H1 (cell line): ENCODE results near the gene CDC7. TPM values are rescaled to one million over a fixed set of nuclear protein-coding genes. Genes with fewer than 3 reads are reported as not detected.

Source experiments
- CTCF ChIA-PET: fragments of 300-600 bp; sonication (Branson Sonifier 250); formaldehyde crosslinking; loops from one replicate; lab custom pipeline; 2021; ENCODE audit not compliant: partially characterized antibody; lab: Charles Lee
- POLR2A ChIA-PET: fragments of 300-600 bp; sonication (Branson Sonifier 250); formaldehyde crosslinking; loops from one replicate; lab custom pipeline; 2021; ENCODE audit warnings: inconsistent platforms; ENCODE audit not compliant: partially characterized antibody; lab: Charles Lee
- DNase-seq, 2 experiments: peaks; one replicate each; pipeline versions ENCODE4 v3.0.0 to v3.0.0-alpha.2; 2010 to 2022; ENCODE audit warnings: low spot score in 2 of 2, low read depth in 1 of 2, mixed read lengths in 1 of 2
- FAIRE-seq: peaks from 2 replicates; lab custom pipeline; 2011; peaks lifted over from hg19 to GRCh38; lab: Jason Lieb, UNC
- H2AFZ ChIP-seq: 2 replicates; pipeline ENCODE4 v1.8.1; 2012; ENCODE audit warnings: low read length, inconsistent platforms
- H2AK5ac ChIP-seq: 2 replicates; pipeline ENCODE4 v1.6.1; 2013; ENCODE audit warnings: low read depth, low read length
- H2BK120ac ChIP-seq: replicated peaks from 2 replicates; pipeline ENCODE3; 2013; ENCODE audit warnings: low read depth, low read length, inconsistent platforms
- H2BK12ac ChIP-seq: 2 replicates; pipeline ENCODE4 v1.6.1; 2013; ENCODE audit warnings: low read depth, low read length
- H2BK15ac ChIP-seq: 2 replicates; pipeline ENCODE4 v1.6.1; 2013; ENCODE audit warnings: low read length
- H2BK20ac ChIP-seq: 2 replicates; pipeline ENCODE4 v1.6.1; 2013; ENCODE audit warnings: low read length
- H2BK5ac ChIP-seq: 2 replicates; pipeline ENCODE4 v1.6.1; 2013; ENCODE audit warnings: low read depth, low read length
- H3K14ac ChIP-seq: 2 replicates; pipeline ENCODE4 v1.6.1; 2013; ENCODE audit warnings: inconsistent platforms; ENCODE audit not compliant: insufficient read length
- H3K18ac ChIP-seq: 2 replicates; pipeline ENCODE4 v1.6.1; 2013; ENCODE audit warnings: low read length; ENCODE audit errors: extremely low read depth
- H3K23ac ChIP-seq: 2 replicates; pipeline ENCODE4 v1.6.1; 2013; ENCODE audit warnings: inconsistent platforms; ENCODE audit not compliant: insufficient read length
- H3K23me2 ChIP-seq: 2 replicates; pipeline ENCODE4 v1.6.1; 2013; ENCODE audit warnings: low read depth, low read length
- H3K27ac ChIP-seq: 2 replicates; pipeline ENCODE4 v1.6.1; 2011; ENCODE audit warnings: low read depth, low read length, inconsistent platforms
- H3K27me3 ChIP-seq, 4 experiments: replicated peaks in 1 of 4; 1 replicate in 1 of 4; 2 replicates in 3 of 4; pipeline versions ENCODE4 v1.6.1 to v1.8.1; 2011 to 2013; ENCODE audit warnings: low read length in 3 of 4, mild to moderate bottlenecking in 3 of 4, inconsistent platforms in 2 of 4, mixed read lengths in 2 of 4, moderate library complexity in 1 of 4; ENCODE audit not compliant: control insufficient read depth in 3 of 4, insufficient read depth in 3 of 4; ENCODE audit errors: extremely low read depth in 1 of 4
- H3K36me3 ChIP-seq, 4 experiments: 2 replicates each; pipeline versions ENCODE4 v1.6.1 to v1.8.1; 2011 to 2013; ENCODE audit warnings: mild to moderate bottlenecking in 4 of 4, low read length in 3 of 4, moderate library complexity in 2 of 4, control low read depth in 1 of 4, inconsistent platforms in 1 of 4; ENCODE audit not compliant: insufficient read depth in 4 of 4, control insufficient read depth in 2 of 4
- H3K4ac ChIP-seq: replicated peaks from 2 replicates; pipeline ENCODE3; 2013; ENCODE audit warnings: low read length, low read depth, mixed read lengths, inconsistent platforms; ENCODE audit not compliant: insufficient read length
- H3K4me1 ChIP-seq, 4 experiments: replicated peaks in 1 of 4; 1 replicate in 1 of 4; 2 replicates in 3 of 4; pipeline versions ENCODE4 v1.6.1 to v1.8.1; 2011 to 2013; ENCODE audit warnings: low read length in 3 of 4, inconsistent platforms in 2 of 4, mixed read lengths in 1 of 4; ENCODE audit not compliant: insufficient read depth in 4 of 4, control insufficient read depth in 3 of 4
- H3K4me2 ChIP-seq, 2 experiments: 2 replicates each; pipeline versions ENCODE4 v1.6.1 to v1.8.1; 2011 to 2013; ENCODE audit warnings: low read depth in 2 of 2, low read length in 2 of 2, control low read depth in 1 of 2, inconsistent platforms in 1 of 2, mild to moderate bottlenecking in 1 of 2; ENCODE audit not compliant: insufficient read depth in 1 of 2
- H3K4me3 ChIP-seq, 4 experiments: fragments of 200-600, 300-600 bp in 1 of 4; sonication (generic), shearing (Covaris generic), sonication (Bioruptor Twin) in 1 of 4; 2 replicates each; pipeline versions ENCODE4 v1.5.1 to v1.8.1; 2011 to 2016; ENCODE audit warnings: low read length in 4 of 4, low read depth in 3 of 4, control low read depth in 2 of 4, inconsistent platforms in 2 of 4, mild to moderate bottlenecking in 2 of 4, mixed read lengths in 1 of 4, moderate library complexity in 1 of 4; ENCODE audit not compliant: insufficient read depth in 2 of 4; ENCODE audit errors: extremely low read depth in 1 of 4
- H3K56ac ChIP-seq: replicated peaks from 2 replicates; pipeline ENCODE3; 2013; ENCODE audit warnings: low read depth, mild to moderate bottlenecking, mixed read lengths, low read length, inconsistent platforms; ENCODE audit not compliant: insufficient read length
- H3K79me1 ChIP-seq: 2 replicates; pipeline ENCODE4 v1.6.1; 2013; ENCODE audit warnings: low read depth, low read length, control low read depth
- H3K79me2 ChIP-seq, 2 experiments: 2 replicates each; pipeline versions ENCODE4 v1.6.1 to v1.8.1; 2012 to 2013; ENCODE audit warnings: low read length in 2 of 2, mild to moderate bottlenecking in 2 of 2, inconsistent platforms in 1 of 2; ENCODE audit not compliant: insufficient read depth in 2 of 2, control insufficient read depth in 1 of 2
- H3K9ac ChIP-seq, 4 experiments: replicated peaks in 1 of 4; 1 replicate in 1 of 4; 2 replicates in 3 of 4; pipeline versions ENCODE4 v1.6.1 to v1.8.1; 2011 to 2013; ENCODE audit warnings: low read depth in 3 of 4, low read length in 3 of 4, control low read depth in 2 of 4, mild to moderate bottlenecking in 2 of 4, moderate library complexity in 2 of 4, inconsistent platforms in 1 of 4; ENCODE audit errors: extremely low read depth in 1 of 4
- H3K9me3 ChIP-seq, 2 experiments: 2 replicates each; pipeline versions ENCODE4 v1.6.1 to v1.8.1; 2012 to 2013; ENCODE audit warnings: mild to moderate bottlenecking in 2 of 2, moderate library complexity in 2 of 2, control low read depth in 1 of 2, inconsistent platforms in 1 of 2, low read depth in 1 of 2, low read length in 1 of 2, mixed read lengths in 1 of 2; ENCODE audit not compliant: insufficient read depth in 2 of 2
- H4K20me1 ChIP-seq, 2 experiments: replicated peaks in 1 of 2; 2 replicates each; pipeline versions ENCODE3 to v1.8.1; 2011 to 2013; ENCODE audit warnings: inconsistent platforms in 2 of 2, low read length in 2 of 2, mild to moderate bottlenecking in 1 of 2; ENCODE audit not compliant: insufficient read depth in 2 of 2, control insufficient read depth in 1 of 2
- H4K5ac ChIP-seq: 2 replicates; pipeline ENCODE4 v1.6.1; 2013; ENCODE audit warnings: low read length, low read depth, mixed read lengths, inconsistent platforms; ENCODE audit not compliant: insufficient read length
- H4K8ac ChIP-seq: 2 replicates; pipeline ENCODE4 v1.8.0; 2013; ENCODE audit warnings: mild to moderate bottlenecking, moderate library complexity, low read length, inconsistent platforms; ENCODE audit not compliant: insufficient read depth; ENCODE audit errors: extremely low read depth
- H4K91ac ChIP-seq: replicated peaks from 2 replicates; pipeline ENCODE3; 2013; ENCODE audit warnings: low read length, mixed read lengths, inconsistent platforms; ENCODE audit not compliant: insufficient read length
- CBX5 ChIP-seq: fragments of 300-800, 300-1000 bp; sonication (generic); IDR thresholded peaks from 2 replicates; pipeline ENCODE4 v1.7.1; 2016; ENCODE audit warnings: antibody characterized with exemption, low read length, low read depth
- JUN ChIP-seq: IDR thresholded peaks from 2 replicates; pipeline ENCODE4 v1.6.1; 2011; ENCODE audit warnings: low read depth, mild to moderate bottlenecking, improper control_type of control experiment, low read length
- PHF8 ChIP-seq: fragments of 200-600 bp; sonication (generic); conservative IDR thresholded peaks from 2 replicates; pipeline ENCODE4 v1.7.1; 2012; ENCODE audit warnings: low read depth, mild to moderate bottlenecking, inconsistent platforms, low read length, moderate library complexity
- RFX5 ChIP-seq: IDR thresholded peaks from 2 replicates; pipeline ENCODE4 v1.6.1; 2011; ENCODE audit warnings: low read depth, low read length, improper control_type of control experiment, borderline replicate concordance
- SAP30 ChIP-seq: fragments of 300-600 bp; sonication (generic); IDR thresholded peaks from 2 replicates; pipeline ENCODE4 v1.7.1; 2012; ENCODE audit warnings: low read length, moderate library complexity, mild to moderate bottlenecking, inconsistent platforms; ENCODE audit not compliant: insufficient read depth, insufficient replicate concordance
- WGBS, 2 experiments: shearing (Covaris generic) in 1 of 2; methylation state at CpG; one replicate each; pipeline versions ENCODE4 v1.1.6 to v1.1.7; 2013 to 2015; ENCODE audit warnings: low lambda C conversion rate in 2 of 2, mixed read lengths in 2 of 2, inconsistent platforms in 1 of 2, low coverage in 1 of 2, missing lambda C conversion rate in 1 of 2; ENCODE audit not compliant: insufficient replicate concordance in 2 of 2, insufficient coverage in 1 of 2, insufficient read length in 1 of 2; ENCODE audit errors: extremely low coverage in 1 of 2, missing lambda C conversion rate in 1 of 2; 5-methylcytosine and 5-hydroxymethylcytosine counted together
- polyA plus RNA-seq, 7 experiments: library from polyadenylated mRNA; depleted of rRNA in 3 of 7; stranded (reverse) in 5 of 7; unstranded in 2 of 7; fragments of >200 nt in 5 of 7; fragments of 200-250 nt in 2 of 7; gene quantifications; 1 replicate in 5 of 7; 2 replicates in 1 of 7; 4 replicates in 1 of 7; pipeline versions ENCODE4 v1.2.1 to v1.2.3, GENCODE V29; 2011 to 2013; ENCODE audit warnings: missing spikeins in 2 of 7, mixed read lengths in 2 of 7
- total RNA-seq: library from RNA; stranded (reverse); fragmentation: NEBNext Ultra II Directional; extraction: Animal tissue kit (Norgen Biotek cat#: 25700); gene quantifications from 2 replicates; pipeline ENCODE4 v1.2.1, GENCODE V29; 2021
- TF ChIP-seq, protein P1 (sequence below), 3 experiments: IDR thresholded peaks; 1 replicate in 2 of 3; 2 replicates in 1 of 3; pipeline versions ENCODE4 v1.5.1 to v1.6.1; 2011; ENCODE audit warnings: low read length in 3 of 3, mild to moderate bottlenecking in 3 of 3, inconsistent platforms in 2 of 3, low read depth in 1 of 3, moderate library complexity in 1 of 3; ENCODE audit not compliant: insufficient read depth in 1 of 3; ENCODE audit errors: control extremely low read depth in 1 of 3
- TF ChIP-seq, protein P2 (sequence below): IDR thresholded peaks from 2 replicates; pipeline ENCODE4 v1.6.1; 2012; ENCODE audit warnings: low read length, inconsistent platforms

CDC7 gene
- total and polyA plus RNA-seq, 2 of the 8 experiments (the other 6 are each of a cell fraction or from before 2014, with no cell fraction given), result 12.2 to 34.4 TPM

DNA sequence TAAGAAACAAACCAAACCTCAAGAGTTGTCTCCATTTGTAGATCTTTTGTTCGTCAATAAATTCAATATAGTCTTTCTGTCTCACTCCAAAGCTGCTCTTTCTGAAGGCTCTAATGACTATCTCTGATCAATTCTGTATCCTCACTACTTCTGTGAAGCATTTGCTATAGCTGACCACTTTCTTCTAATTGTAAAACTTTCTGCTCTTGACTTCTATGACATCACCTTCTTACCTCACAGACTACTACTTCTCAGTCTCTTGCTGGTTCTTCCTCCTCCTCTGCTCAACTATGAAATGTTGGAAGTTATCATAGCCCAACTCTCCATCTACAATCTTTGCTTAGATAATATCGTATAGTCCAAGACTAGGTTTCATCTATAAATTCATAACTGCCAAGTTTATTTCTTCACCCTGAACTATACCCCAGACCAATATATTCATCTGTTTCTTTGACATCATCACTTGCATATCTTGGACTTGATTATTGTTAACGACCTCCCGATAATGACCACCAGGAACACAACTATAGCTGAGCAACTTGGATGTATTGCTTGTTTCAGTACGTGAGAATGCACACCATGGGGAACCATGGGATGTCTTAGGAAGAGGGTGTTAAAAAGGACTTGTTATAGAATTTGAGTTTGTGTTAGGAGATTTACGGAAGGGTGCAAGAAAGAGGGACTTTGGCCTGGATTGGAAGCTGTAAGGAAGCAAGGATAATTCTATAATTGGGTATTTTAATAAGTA, 2.0 kb upstream of the CDC7 start:
- no peaks in the 10 kb centered on the region for H4K20me1 ChIP-seq
- no peak overlapping the region for H2BK20ac ChIP-seq
- H2BK15ac ChIP-seq, result no peak overlapping the region
- no peak overlapping the region for H4K91ac ChIP-seq
- H3K18ac ChIP-seq, result no peak overlapping the region
- no peaks in the 10 kb centered on the region for H3K79me1 ChIP-seq
- no peaks in the 10 kb centered on the region for H3K9me3 ChIP-seq
- no peak overlapping the region for H3K56ac ChIP-seq
- H3K9ac ChIP-seq, result no peak overlapping the region
- H2AK5ac ChIP-seq, result no peak overlapping the region
- H3K4me3 ChIP-seq, result no peak overlapping the region
- no peak overlapping the region for H2BK120ac ChIP-seq
- H3K4me2 ChIP-seq, result no peak overlapping the region
- ChIA-PET POLR2A (interaction anchor here (0.8 to 3.9 kb wide), 3 partner anchors 9 to 423 kb away, joined by 3 to 12 read pairs (median 5); no protein-coding TSS in a partner anchor), CTCF (interaction anchor here (0.6 to 1.2 kb wide), 4 partner anchors 9 to 23 kb away, joined by 3 read pairs; no protein-coding TSS in a partner anchor)
- peaks cover 2 to 14% (median 3%) of the 10 kb centered on the region in 4 experiments; a peak in 5 of 7 replicates for H3K4me1 ChIP-seq
- no peak overlapping the region for H2AFZ ChIP-seq
- H3K27me3 ChIP-seq, result no peaks in the 10 kb centered on the region
- no peak overlapping the region for H2BK5ac ChIP-seq
- H3K79me2 ChIP-seq, result peaks cover 0 to 19% of the 10 kb centered on the region in 2 experiments; a peak in 3 of 4 replicates
- H2BK12ac ChIP-seq, result no peak overlapping the region
- no peaks in the 10 kb centered on the region; the same call in none of the 2 replicates for H3K23me2 ChIP-seq
- FAIRE-seq (no peak), DNase-seq (no peak)
- 86 to 100% methylated on average over 1 to 6 of the region's 6 CpGs for WGBS, 2 experiments
- H4K5ac ChIP-seq, result no peak overlapping the region
- H3K36me3 ChIP-seq, result no peaks in the 10 kb centered on the region; a peak in 1 of 8 replicates
- H3K23ac ChIP-seq, result no peak overlapping the region
- no peak overlapping the region for H3K4ac ChIP-seq
- H4K8ac ChIP-seq, result no peak overlapping the region
- H3K14ac ChIP-seq, result no peak overlapping the region
- no peak overlapping the region for H3K27ac ChIP-seq
- TF ChIP-seq CBX5 (no peak), RFX5 (no peak), PHF8 (no peak), JUN (no peak), SAP30 (no peak)
- TF ChIP-seq, protein P1, sequence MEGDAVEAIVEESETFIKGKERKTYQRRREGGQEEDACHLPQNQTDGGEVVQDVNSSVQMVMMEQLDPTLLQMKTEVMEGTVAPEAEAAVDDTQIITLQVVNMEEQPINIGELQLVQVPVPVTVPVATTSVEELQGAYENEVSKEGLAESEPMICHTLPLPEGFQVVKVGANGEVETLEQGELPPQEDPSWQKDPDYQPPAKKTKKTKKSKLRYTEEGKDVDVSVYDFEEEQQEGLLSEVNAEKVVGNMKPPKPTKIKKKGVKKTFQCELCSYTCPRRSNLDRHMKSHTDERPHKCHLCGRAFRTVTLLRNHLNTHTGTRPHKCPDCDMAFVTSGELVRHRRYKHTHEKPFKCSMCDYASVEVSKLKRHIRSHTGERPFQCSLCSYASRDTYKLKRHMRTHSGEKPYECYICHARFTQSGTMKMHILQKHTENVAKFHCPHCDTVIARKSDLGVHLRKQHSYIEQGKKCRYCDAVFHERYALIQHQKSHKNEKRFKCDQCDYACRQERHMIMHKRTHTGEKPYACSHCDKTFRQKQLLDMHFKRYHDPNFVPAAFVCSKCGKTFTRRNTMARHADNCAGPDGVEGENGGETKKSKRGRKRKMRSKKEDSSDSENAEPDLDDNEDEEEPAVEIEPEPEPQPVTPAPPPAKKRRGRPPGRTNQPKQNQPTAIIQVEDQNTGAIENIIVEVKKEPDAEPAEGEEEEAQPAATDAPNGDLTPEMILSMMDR (IDR thresholded peaks at IDR 0.05; ENCODE audit: control extremely low read depth in 1 of 3, insufficient read depth in 1 of 3, low read depth in 1 of 3, low read length in 3 of 3), result no peak
- TF ChIP-seq, protein P2, sequence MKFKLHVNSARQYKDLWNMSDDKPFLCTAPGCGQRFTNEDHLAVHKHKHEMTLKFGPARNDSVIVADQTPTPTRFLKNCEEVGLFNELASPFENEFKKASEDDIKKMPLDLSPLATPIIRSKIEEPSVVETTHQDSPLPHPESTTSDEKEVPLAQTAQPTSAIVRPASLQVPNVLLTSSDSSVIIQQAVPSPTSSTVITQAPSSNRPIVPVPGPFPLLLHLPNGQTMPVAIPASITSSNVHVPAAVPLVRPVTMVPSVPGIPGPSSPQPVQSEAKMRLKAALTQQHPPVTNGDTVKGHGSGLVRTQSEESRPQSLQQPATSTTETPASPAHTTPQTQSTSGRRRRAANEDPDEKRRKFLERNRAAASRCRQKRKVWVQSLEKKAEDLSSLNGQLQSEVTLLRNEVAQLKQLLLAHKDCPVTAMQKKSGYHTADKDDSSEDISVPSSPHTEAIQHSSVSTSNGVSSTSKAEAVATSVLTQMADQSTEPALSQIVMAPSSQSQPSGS, result no peak
